Panc1 (cell line): Measurements from ENCODE around the gene MTX1. TPM values are rescaled to one million over a fixed set of nuclear protein-coding genes. Genes with fewer than 3 reads are reported as not detected.

Experiments used
- ATAC-seq: fragments of 200-7000 bp; cut with Tn5 transposase; 2 replicates; pipeline ENCODE4 v1.9.1; 2020; ENCODE audit warnings: mild to moderate bottlenecking, moderate library complexity
- BruUV-seq: library from RNA; stranded (reverse); fragments of 400-500 nt; replicated peaks from 2 replicates; lab custom pipeline; 2021; lab: Mats Ljungman, UMichigan
- CTCF ChIA-PET: fragments of 300-600 bp; sonication (Branson Sonifier 250); formaldehyde crosslinking; loops from one replicate; lab custom pipeline; 2022; ENCODE audit warnings: antibody characterized with exemption; lab: Charles Lee
- POLR2A ChIA-PET: fragments of 300-600 bp; sonication (Branson Sonifier 250); formaldehyde crosslinking; loops from one replicate; lab custom pipeline; 2022; ENCODE audit warnings: antibody characterized with exemption; lab: Charles Lee
- DNase-seq: peaks from one replicate; pipeline ENCODE4 v3.0.0-alpha.2; 2010; ENCODE audit warnings: low read depth, low spot score
- H3K27ac ChIP-seq: 2 replicates; pipeline ENCODE4 v1.5.1; 2011; ENCODE audit warnings: mild to moderate bottlenecking, low read length, inconsistent platforms
- H3K27me3 ChIP-seq: fragments of 200-500 bp; sonication (Bioruptor generic); 2 replicates; pipeline ENCODE4 v1.6.0; 2014; ENCODE audit warnings: low read length, inconsistent platforms; ENCODE audit not compliant: control insufficient read depth, insufficient read depth
- H3K36me3 ChIP-seq: fragments of 200-500 bp; sonication (Bioruptor generic); 2 replicates; pipeline ENCODE4 v1.5.1; 2014; ENCODE audit warnings: inconsistent platforms, mild to moderate bottlenecking, low read length, moderate library complexity; ENCODE audit not compliant: control insufficient read depth, insufficient read depth
- H3K4me1 ChIP-seq: 2 replicates; pipeline ENCODE4 v1.5.1; 2011; ENCODE audit warnings: inconsistent platforms, mild to moderate bottlenecking, low read length, moderate library complexity; ENCODE audit not compliant: control insufficient read depth, insufficient read depth
- H3K4me3 ChIP-seq, 2 experiments: 2 replicates each; pipeline ENCODE4 v1.5.1; 2011 to 2012; ENCODE audit warnings: low read depth in 2 of 2, low read length in 2 of 2, mild to moderate bottlenecking in 2 of 2, inconsistent platforms in 1 of 2, moderate library complexity in 1 of 2
- H3K9me3 ChIP-seq: fragments of 200-500 bp; sonication (Bioruptor generic); 2 replicates; pipeline ENCODE4 v1.5.1; 2014; ENCODE audit warnings: low read depth, mild to moderate bottlenecking, inconsistent platforms, low read length, moderate library complexity; ENCODE audit not compliant: control insufficient read depth, insufficient read depth
- POLR2AphosphoS5 ChIP-seq: IDR thresholded peaks from 2 replicates; pipeline ENCODE4 v1.6.1; 2012; ENCODE audit warnings: mild to moderate bottlenecking, low read depth, low read length, moderate library complexity
- REST ChIP-seq, 2 experiments: IDR thresholded peaks; 2 replicates each; pipeline ENCODE4 v1.6.1; 2011 to 2012; ENCODE audit warnings: low read depth in 2 of 2, control low read depth in 1 of 2, low read length in 1 of 2, mild to moderate bottlenecking in 1 of 2, moderate library complexity in 1 of 2; ENCODE audit not compliant: insufficient read depth in 1 of 2
- SIN3A ChIP-seq: IDR thresholded peaks from 2 replicates; pipeline ENCODE4 v1.6.1; 2012; ENCODE audit warnings: low read depth, mild to moderate bottlenecking, low read length, moderate library complexity, borderline replicate concordance; ENCODE audit not compliant: insufficient read depth
- TCF7L2 ChIP-seq: IDR thresholded peaks from 2 replicates; pipeline ENCODE4 v1.6.1; 2011; ENCODE audit warnings: mild to moderate bottlenecking, low read depth, low read length, inconsistent platforms
- in situ Hi-C: cut with HindIII; loops from 2 replicates; pipeline ENCODE4 v1.10.0; 2016; ENCODE audit warnings: low sequenced_read_pairs, low pct_unique_long_range_greater_than_20kb
- intact Hi-C: fragments of 100-400 bp; cut with micrococcal nuclease; formaldehyde crosslinking; loops from one replicate; pipeline ENCODE4 v1.10.0; 2022; ENCODE audit not compliant: unreplicated experiment
- total RNA-seq: library from RNA; stranded (reverse); gene quantifications from one replicate; pipeline ENCODE4 v1.2.1, GENCODE V29; 2021; ENCODE audit not compliant: unreplicated experiment
- TF ChIP-seq, protein P1 (sequence below): fragments of 450-650 bp; IDR thresholded peaks from 2 replicates; pipeline ENCODE4 v1.5.1; 2017; ENCODE audit warnings: mild to moderate bottlenecking

The MTX1 gene
- total RNA-seq, 1 experiment from 2014 or later: 53.6 TPM

- BruUV-seq: no TSS peak
- H3K27me3 ChIP-seq: no peaks in the 10 kb centered on the region
- peaks cover 3% of the 10 kb centered on the region; the same call in 1 of the 2 replicates for H3K36me3 ChIP-seq
- H3K27ac ChIP-seq: no peak overlapping the region
- CTCF ChIA-PET: no interaction called here
- no peak for ATAC-seq
- POLR2A ChIA-PET: no interaction called here
- in situ Hi-C loops (no loop called here), intact Hi-C loops (no loop called here)
- no peak overlapping the region for H3K4me3 ChIP-seq
- peaks cover 10% of the 10 kb centered on the region for H3K4me1 ChIP-seq
- H3K9me3 ChIP-seq: no peaks in the 10 kb centered on the region
- no peak for TF ChIP-seq TCF7L2
- no peak for TF ChIP-seq SIN3A
- no peak; the same call in 1 of the 2 replicates for TF ChIP-seq POLR2AphosphoS5
- TF ChIP-seq REST (IDR thresholded peaks at IDR 0.05; ENCODE audit: insufficient read depth in 1 of 2, low read depth in 2 of 2, low read length in 1 of 2): no peak
- TF ChIP-seq, protein P1, sequence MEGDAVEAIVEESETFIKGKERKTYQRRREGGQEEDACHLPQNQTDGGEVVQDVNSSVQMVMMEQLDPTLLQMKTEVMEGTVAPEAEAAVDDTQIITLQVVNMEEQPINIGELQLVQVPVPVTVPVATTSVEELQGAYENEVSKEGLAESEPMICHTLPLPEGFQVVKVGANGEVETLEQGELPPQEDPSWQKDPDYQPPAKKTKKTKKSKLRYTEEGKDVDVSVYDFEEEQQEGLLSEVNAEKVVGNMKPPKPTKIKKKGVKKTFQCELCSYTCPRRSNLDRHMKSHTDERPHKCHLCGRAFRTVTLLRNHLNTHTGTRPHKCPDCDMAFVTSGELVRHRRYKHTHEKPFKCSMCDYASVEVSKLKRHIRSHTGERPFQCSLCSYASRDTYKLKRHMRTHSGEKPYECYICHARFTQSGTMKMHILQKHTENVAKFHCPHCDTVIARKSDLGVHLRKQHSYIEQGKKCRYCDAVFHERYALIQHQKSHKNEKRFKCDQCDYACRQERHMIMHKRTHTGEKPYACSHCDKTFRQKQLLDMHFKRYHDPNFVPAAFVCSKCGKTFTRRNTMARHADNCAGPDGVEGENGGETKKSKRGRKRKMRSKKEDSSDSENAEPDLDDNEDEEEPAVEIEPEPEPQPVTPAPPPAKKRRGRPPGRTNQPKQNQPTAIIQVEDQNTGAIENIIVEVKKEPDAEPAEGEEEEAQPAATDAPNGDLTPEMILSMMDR: no peak
- no peak for DNase-seq
These were observed 8.7 kb upstream of the MTX1 start for GRCh38 chr1:155199792-155200191.

- H3K36me3 ChIP-seq: 0 out of 2 replicates have a peak, but pooled peaks cover 3% of the 10 kb centered on the region
These were observed 7.6 kb upstream of the MTX1 start for GRCh38 chr1:155200920-155201319.

More at GRCh38 chr1:155200920-155201319, 7.6 kb upstream of the MTX1 start:
- in situ Hi-C loops: no loop called here
- no peak overlapping the region for H3K27ac ChIP-seq
- ChIA-PET CTCF (no interaction called here), POLR2A (no interaction called here)
- no peaks in the 10 kb centered on the region for H3K27me3 ChIP-seq
- intact Hi-C loops: no loop called here
- H3K9me3 ChIP-seq: no peaks in the 10 kb centered on the region
- no TSS peak for BruUV-seq
- TF ChIP-seq POLR2AphosphoS5 (no peak), REST (IDR thresholded peaks at IDR 0.05; ENCODE audit: insufficient read depth in 1 of 2, low read depth in 2 of 2, low read length in 1 of 2) (no peak), SIN3A (no peak), TCF7L2 (no peak)
- TF ChIP-seq, protein P1: no peak
- peaks cover 4% of the 10 kb centered on the region for H3K4me1 ChIP-seq
- DNase-seq (no peak), ATAC-seq (no peak)
- H3K4me3 ChIP-seq: no peak overlapping the region
